GM18508 (cell line): Measurements from ENCODE around the gene KANSL1.
"Not testable (repeated sequence)": the region's sequence is repeated elsewhere in the genome, so short reads cannot be mapped to it uniquely, and the experiment has no call there.

Source experiments
- ATAC-seq: cut with Tn5 transposase; IDR thresholded peaks from one replicate; pipeline ENCODE4 v1.9.1; 2021; ENCODE audit warnings: moderate number of reproducible peaks; ENCODE audit not compliant: insufficient read depth, unreplicated experiment

Gene KANSL1

DNA sequence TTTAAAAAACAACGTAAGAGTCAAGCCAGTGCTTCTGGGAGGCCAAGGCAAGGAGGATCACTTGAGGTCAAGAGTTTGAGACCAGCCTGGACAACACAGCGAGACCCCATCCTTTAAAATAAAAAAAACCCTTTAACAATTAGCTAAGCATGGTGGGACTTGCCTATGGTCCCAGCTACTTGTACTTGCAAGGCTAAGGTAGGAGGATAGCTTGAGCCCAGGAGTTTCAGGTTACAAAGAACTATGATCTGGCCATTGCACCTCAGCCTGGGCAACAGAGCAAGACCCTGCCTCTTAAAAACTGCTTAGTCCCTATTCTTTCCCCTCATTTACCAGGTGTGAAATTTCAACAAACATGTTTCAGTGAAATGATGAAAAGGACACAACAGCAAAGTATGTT lies 104.6 kb downstream of the KANSL1 start:
- no peak for ATAC-seq

- ATAC-seq: not testable (repeated sequence)
These were observed 105.4 kb downstream of the KANSL1 start for GRCh38 chr17:46087871-46088270.

DNA sequence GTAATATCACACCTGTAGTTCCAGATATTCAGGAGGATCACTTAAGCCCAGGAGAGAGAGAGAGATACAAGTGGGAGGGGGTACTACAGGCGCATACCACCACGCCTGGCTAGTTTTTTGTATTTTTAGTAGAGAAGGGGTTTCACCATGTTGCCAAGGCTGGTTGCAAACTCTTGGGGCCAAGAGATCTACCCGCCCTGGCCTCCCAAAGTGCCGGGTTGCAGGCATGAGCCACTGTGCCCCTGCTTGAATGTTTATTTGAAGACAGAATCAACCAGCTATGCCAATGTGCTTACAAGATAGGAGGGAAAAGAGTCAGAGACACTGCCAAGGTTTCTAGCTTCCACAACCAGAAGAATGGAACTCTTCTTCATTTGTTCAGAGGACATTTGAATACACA lies 106.4 kb downstream of the KANSL1 start:
- no peak for ATAC-seq

DNA sequence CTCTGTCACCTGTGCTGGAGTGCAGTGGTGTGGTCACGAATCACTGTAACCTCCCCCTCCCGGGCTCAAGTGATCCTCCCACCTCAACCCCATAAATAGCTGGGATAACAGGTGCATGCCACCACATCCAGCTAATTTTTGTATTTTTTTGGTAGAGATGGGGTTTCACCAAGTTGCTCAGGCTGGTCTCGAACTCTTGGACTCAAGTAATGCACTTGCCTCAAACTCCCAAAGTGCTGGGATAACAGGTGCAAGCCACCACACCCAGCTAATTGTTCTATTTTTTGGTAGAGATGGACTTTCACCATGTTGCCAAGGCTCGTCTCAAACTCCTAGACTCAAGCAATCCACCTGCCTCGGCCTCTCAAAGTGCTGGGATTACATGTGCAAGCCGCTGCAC lies 107.7 kb downstream of the KANSL1 start:
- no peak for ATAC-seq

DNA sequence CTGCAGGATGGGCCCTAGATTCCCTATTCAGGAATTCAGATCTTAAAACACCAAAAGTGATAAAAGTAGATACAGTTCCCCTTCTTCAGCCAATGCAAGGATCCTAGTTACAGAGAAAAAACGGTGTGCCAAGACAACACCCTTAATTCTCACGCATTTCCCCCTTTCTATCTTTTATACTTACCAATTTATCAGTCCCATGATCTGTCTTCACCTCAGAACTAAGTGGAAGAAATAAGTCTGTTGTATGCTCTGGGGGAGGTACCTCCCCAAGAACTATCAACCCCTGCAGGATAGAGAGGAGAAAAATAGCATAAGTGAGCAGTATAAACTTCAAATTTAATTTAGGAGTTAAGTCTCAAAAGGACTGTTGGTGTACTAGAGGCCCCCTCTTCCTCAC lies 111.0 kb downstream of the KANSL1 start:
- no peak for ATAC-seq

- no peak for ATAC-seq
These were observed 112.3 kb downstream of the KANSL1 start for GRCh38 chr17:46081018-46081320.

DNA sequence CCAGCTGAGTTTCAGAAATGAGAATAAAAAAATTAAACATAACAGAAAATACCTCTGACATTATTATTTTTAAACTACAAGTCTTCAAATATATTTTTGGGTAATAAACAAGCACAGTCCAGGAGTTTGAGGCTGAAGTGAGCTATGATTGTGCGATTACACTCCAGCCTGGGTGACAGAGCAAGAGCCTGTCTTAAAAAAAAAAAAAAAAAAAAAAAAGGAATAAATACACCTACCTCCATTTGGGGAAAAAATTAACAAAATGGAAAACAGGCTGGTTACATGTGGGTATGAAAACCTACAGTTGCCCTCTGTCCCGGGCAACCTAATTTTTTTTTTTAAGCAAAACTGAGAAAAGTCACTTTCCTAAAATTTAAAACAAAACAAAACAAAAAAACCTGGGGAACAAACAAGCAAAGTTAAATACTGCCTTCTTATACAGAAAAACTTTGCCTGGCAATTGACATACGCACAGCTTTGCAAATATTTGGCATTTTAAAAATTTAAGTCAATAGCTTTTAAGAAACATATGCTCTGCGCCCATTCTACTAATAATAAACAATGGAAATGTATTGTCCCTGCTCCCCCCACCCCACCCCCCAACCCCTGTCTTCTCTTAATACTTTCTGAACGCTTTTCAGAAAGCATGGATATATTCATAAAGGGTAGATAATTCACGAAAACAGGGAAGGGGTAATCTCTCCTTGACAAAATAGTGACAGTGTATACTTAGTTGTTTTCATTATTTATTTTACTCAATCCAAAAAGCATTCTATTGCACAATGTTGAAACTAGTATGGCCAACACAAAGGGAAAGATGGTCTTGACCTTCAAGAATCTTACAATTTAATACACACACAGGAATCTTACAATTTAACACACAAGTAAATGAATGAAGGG lies 112.9 kb downstream of the KANSL1 start:
- no peak for ATAC-seq

GRCh38 chr17:46078675-46079074 lies 114.6 kb downstream of the KANSL1 start:
- ATAC-seq: no peak

- ATAC-seq: no peak
These were observed 118.7 kb downstream of the KANSL1 start for GRCh38 chr17:46074540-46074939.

- ATAC-seq: no peak
These were observed 120.2 kb downstream of the KANSL1 start for GRCh38 chr17:46072998-46073397.

GRCh38 chr17:46071796-46072195 lies 121.4 kb downstream of the KANSL1 start:
- no peak for ATAC-seq

DNA sequence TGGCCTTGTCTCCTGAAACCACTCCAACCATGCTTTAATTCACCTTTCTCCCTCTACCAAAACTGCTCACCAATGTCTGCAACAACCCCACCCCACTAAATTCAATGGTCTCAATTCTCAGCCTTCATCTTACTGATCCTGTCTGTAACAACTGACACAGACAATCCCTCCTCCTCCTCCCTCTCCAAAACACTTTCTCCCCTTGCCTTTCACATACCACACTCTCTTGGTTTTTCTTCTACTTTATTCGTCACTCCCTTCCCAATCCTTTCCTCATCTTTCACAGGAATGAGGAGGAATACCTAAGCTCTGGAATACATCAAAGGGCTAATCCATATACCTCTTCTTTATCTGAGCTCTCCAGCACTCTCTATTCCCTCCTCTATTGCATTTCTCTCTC lies 128.8 kb downstream of the KANSL1 start:
- no peak for ATAC-seq

GRCh38 chr17:46063241-46063640 lies 130.0 kb downstream of the KANSL1 start:
- ATAC-seq: no peak

DNA sequence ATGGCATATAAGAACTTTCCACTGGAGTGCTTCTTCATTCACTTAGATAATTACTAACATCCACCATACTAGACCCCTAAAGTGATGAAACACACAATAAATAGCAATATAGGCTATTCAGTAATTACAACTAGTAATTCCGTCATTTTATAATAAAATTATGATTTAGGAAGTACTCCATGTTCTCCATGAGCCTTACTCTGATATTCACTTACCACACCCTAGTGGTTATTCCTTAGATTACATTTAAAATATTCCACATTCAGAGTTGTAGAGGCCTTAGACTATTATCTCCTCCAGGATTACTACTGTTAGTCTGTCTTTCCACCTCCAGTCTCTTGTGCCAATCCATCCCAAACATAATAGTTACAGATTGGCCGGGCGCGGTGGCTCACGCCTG lies 131.8 kb downstream of the KANSL1 start:
- ATAC-seq: no peak

DNA sequence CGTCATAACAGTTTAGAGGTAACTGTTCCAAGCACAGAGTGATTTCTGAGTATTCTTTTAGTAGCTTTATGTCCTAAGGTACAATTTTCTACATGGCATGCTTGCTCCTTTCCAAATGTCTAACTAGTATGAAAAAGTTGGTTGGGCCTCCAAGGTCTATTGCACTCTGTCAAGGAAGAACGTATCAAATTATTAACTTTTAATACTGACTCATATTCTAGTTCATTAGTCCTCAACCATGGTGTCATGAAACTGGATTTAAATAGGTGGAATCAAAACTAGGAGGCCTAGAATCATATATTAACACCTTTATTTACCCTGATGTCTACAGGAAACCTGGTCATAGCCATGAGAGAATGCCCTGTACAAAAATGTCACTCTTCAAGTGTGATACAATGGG lies 132.8 kb downstream of the KANSL1 start:
- ATAC-seq: no peak

- ATAC-seq: no peak
These were observed 133.7 kb downstream of the KANSL1 start for GRCh38 chr17:46059486-46059885.

- no peak for ATAC-seq
These were observed 135.9 kb downstream of the KANSL1 start for GRCh38 chr17:46057366-46057765.

DNA sequence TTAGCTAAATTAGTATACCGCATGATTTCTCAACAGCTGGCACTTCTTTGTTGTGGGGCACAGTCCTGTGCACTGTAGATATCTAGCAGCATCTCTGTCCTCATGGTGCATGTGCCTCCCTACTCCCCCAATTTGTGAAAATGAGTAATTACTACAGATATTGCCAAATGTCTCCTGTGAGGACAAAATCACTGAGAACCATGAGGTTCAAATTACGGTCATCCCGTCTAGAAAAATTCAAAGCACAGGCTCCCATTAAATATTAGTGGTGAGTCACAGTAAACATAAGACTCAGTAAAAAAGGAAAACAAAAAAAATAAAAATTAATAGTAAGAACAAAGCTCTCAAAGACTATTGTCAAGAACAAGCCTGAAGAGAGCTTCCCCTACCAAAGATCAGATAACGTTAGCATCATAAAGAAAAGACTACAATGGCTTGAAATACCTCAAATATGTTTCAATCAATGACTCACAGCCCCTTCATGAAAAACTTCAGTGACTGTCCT lies 136.4 kb downstream of the KANSL1 start:
- no peak for ATAC-seq

- no peak for ATAC-seq
These were observed 139.2 kb downstream of the KANSL1 start for GRCh38 chr17:46053911-46054534.

- no peak for ATAC-seq
These were observed 143.6 kb downstream of the KANSL1 start for GRCh38 chr17:46049656-46050055.

- ATAC-seq: no peak
These were observed 145.4 kb downstream of the KANSL1 start for GRCh38 chr17:46047856-46048255.

GRCh38 chr17:46047398-46047797 lies 145.8 kb downstream of the KANSL1 start:
- ATAC-seq: no peak
